Activated CD8-positive, alpha-beta memory T cell treated with anti-CD3 and anti-CD28 coated beads, Interleukin-2, amount 50 U/mL, for 24 hours (primary cell): ENCODE data around the gene BPIFA1.

Experiments
- DNase-seq: peaks from one replicate; pipeline ENCODE4 v3.0.0-alpha.2; 2020; ENCODE audit errors: extremely low read depth

The BPIFA1 gene

GRCh38 chr20:33235696-33236095, at the start of gene BPIFA1:
BPIFA1 (plus strand) TSS chr20:33235996; CDS start chr20:33237712, 1,716 bp downstream.
- DNase-seq = no peak

DNA sequence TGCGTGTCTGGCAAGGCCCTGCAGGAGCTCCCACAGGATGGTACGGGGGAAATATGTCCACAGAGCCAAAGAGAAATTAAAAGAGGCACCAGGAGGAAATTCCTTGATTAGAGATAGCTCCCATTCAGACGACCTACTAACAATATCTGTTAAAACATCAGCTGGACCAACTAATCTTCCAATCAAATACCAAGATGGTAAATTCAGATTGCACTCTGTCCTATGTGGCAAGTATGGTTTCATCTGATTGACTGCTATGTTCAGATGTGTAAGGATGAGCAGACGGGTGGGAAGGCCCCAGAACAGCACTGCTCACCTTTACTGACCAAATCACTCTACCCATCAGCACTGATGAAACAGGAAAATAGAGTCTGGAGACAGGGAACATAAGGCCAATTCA, 48.3 kb upstream of the BPIFA1 start:
- no peak for DNase-seq

DNA sequence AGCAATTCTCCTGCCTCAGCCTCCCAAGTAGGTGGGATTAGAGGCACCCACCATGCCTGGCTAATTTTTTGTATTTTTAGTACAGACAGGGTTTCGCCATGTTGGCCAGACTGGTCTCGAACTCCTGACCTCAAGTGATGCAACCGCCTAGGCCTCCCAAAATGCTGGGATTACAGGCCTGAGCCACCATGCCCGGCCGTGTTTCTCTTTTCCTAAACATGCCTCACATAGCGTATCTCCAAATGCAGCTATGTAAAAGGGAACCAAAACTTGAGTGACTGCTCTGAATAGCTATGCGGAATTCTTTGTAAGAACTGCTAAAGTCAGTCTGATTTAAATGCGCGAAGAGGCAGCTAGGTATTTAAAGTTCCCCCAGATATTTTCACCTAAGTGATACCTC, 47.4 kb upstream of the BPIFA1 start:
- no peak for DNase-seq

- no peak for DNase-seq
Observed at GRCh38 chr20:33191484-33191883, 44.3 kb upstream of the BPIFA1 start.

- no peak for DNase-seq
Observed at GRCh38 chr20:33191955-33192354, 43.8 kb upstream of the BPIFA1 start.

DNA sequence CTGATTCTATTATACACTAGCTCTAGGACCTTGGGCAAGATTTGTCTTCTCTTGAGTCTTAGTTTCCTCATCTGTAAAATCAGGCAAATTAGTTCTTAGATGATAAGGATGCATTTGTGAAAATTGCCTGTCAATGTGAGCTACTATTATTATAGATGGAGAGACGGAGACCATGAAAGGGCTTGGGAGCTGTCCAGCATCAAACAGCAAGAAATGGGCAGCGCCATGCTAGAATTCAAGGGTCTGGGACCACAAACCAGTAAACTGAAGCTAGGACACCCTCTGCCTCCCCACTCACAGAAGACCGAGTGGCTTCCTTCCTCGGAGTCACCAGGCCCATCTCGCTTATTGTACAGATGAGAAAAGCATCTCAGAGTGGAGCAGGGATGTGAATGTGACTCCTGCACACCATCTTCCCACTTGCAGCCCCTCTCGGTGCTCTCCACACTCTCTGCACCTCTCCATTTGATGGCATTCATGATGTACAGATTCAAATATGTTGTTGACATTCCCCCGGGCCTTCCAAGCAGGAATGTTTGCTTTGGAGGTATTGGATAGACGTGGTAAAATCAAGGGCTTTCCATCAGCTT, 42.8 kb upstream of the BPIFA1 start:
- DNase-seq = no peak

- DNase-seq = no peak
Observed at GRCh38 chr20:33199026-33199425, 36.8 kb upstream of the BPIFA1 start.

GRCh38 chr20:33202451-33202850, 33.3 kb upstream of the BPIFA1 start:
- DNase-seq = no peak

DNA sequence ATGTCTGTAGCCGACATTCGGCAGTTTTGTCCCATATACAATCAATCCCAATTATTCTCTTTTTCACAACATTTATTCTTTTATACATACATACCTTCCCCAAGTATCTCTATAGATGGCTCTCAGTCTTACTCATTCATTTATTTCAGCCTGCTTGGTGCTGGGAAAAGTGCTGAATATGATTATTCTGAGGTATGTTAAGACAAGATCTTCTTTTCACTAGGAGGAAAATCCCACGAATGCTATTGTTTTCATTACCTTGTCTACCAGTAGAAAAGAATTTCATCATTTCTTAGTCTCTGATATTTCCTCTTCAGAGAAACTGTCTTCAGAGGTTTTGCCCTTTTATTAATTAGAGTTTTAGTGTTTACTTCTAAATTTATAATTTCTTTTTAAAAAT, 32.4 kb upstream of the BPIFA1 start:
- no peak for DNase-seq

- no peak for DNase-seq
Observed at GRCh38 chr20:33209789-33210188, 26.0 kb upstream of the BPIFA1 start.

DNA sequence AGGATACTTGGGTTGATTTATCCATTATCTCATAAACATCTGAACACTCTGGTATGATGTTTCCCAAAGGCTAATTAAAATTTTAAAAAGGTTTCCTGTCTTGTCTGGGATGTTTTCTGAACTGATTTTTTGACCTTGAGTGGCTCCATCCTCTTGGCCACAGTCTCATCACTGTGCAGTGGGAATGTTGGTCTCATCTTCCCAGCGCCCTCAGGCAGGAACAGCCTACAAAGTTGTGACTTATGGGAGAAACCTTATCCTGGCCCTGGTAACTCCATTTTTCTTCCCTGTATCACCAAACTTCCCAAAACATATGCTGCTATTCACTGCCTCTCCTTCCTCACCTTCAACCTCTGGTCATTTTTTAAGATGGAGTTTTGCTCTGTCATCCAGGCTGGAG, 25.4 kb upstream of the BPIFA1 start:
- DNase-seq = no peak

DNA sequence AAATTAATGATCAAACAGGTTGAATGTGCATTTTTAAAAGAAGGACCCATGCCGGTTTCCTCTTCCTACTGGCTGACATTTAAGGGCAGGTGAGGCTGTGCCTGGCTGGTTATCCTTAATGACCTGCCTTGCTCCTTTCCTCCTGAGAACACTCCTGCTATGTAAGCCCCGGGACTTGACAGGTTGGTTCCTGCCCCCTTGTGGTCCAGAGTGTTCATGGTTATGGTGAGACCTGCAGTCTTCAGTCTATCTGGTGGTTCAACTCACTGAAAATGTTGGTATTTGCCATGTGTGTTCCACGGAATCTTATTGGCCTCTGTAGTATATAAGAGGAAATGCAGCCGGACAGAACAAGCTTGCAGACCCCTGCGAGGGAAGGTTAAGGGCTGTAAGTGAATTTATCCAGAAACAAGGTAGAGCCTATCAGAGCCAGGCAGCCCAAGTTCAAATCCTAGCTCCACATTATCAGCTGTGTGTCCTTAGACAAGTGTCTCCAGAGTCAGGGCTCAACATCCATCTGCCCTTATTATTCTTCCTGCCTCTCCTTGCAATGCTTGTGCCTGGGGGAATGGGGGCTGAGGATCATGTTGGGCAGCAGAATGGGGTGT, 23.9 kb upstream of the BPIFA1 start:
- DNase-seq = no peak

DNA sequence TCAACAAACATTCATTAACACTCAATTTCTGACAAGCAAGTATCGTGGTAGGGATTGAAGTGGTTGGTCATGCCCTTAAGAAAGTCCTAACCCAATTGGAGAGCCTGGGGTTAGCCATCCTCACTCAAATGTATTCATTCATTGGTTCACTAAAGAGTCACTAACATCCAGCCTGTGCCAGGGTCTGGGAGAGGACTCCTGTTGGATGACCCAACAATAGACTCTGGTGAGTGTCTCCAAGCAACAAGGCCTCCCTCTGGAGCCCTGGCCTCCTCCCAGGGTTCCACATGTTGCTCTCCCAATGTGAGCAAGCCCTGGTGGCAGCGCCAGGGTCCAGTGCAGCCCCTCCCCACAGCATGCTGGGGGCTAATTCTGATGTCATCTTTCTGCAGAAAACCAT, 18.7 kb upstream of the BPIFA1 start, which contains the start of gene BPIFA3:
Gene BPIFA3 (plus strand): TSS at position 301 of the 400 bp plus-strand sequence. CDS start 185 bp downstream, outside the sequence.
- no peak for DNase-seq

GRCh38 chr20:33224399-33224798, 11.4 kb upstream of the BPIFA1 start:
- DNase-seq = no peak

- DNase-seq = no peak
Observed at GRCh38 chr20:33229843-33230242, 6.0 kb upstream of the BPIFA1 start.

GRCh38 chr20:33231237-33231636, 4.6 kb upstream of the BPIFA1 start:
- DNase-seq = no peak

GRCh38 chr20:33232486-33233072, 3.2 kb upstream of the BPIFA1 start:
- DNase-seq = no peak

GRCh38 chr20:33233129-33233774, 2.5 kb upstream of the BPIFA1 start:
- DNase-seq = no peak

GRCh38 chr20:33234050-33234449, 1.7 kb upstream of the BPIFA1 start:
- no peak for DNase-seq

DNA sequence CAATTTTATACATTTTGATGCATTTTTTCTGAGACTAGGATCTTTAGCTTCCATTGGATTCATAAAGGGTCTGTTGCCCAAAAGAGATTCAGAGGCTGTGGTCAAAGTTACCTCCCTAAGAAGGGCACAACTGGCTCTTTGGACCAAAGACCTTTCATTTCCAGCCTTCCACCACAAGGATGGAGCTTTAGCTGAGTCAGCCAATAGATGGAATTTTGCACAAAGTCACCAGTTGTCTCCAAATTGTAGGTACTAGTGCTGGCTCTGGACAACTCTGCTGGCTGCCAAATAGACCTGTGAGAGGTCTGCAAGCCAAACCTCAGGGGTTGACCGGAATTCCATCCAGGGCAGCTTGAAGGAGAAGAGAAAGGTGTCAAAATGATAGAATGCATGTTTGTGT, 555 bp downstream of the BPIFA1 start:
- no peak for DNase-seq

- DNase-seq = no peak
Observed at GRCh38 chr20:33237989-33238388, 2.2 kb downstream of the BPIFA1 start.

DNA sequence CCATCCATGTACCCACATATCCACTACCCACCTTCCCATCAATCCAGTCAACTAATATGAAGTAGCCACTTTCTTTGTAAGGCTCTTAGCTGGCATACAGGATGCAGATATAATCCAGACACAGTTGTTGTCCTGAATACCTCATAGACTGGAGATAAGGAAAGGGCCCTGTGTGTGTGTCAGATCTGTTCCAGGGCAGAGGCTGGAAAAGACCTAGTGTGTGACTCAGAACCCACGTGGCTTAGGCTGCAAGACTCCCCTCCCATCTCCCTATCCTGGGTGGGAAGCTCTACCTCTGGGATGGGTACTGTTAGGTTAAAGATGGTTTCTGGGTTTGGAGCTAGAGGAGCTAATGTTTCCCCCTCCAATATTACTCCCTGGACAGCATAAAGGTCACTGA, 3.6 kb downstream of the BPIFA1 start:
- no peak for DNase-seq
